ENCODE data around the gene SCN1B. TPM values are rescaled to one million over a fixed set of nuclear protein-coding genes. Genes with fewer than 3 reads are reported as not detected.
"Not testable (repeated sequence)": the region's sequence is repeated elsewhere in the genome, so short reads cannot be mapped to it uniquely, and the experiment has no call there.

Gene SCN1B
- total RNA-seq, 2 donors from 2014 or later: 1.5 to 1.7 TPM

- ATAC-seq (no peak), DNase-seq (ENCODE audit: low spot score in 2 of 2) (no peak)
- no peaks in the 10 kb centered on the region for H3K9me3 Mint-ChIP-seq
- H3K27ac Mint-ChIP-seq: peak overlapping the region; percentile 87 to 89
- H3K36me3 Mint-ChIP-seq: peaks cover 20 to 51% of the 10 kb centered on the region in 2 donors
These were observed 19.1 kb upstream of the SCN1B start for GRCh38 chr19:35011091-35011689.

- H3K9me3 Mint-ChIP-seq: no peaks in the 10 kb centered on the region
- ATAC-seq (no peak), DNase-seq (ENCODE audit: low spot score in 2 of 2) (no peak)
- H3K27ac Mint-ChIP-seq: peak overlapping the region; percentile 87 to 89
- peaks cover 20 to 44% of the 10 kb centered on the region in 2 donors for H3K36me3 Mint-ChIP-seq
These were observed 18.3 kb upstream of the SCN1B start for GRCh38 chr19:35011737-35012682.

- peak; percentile 73 to 78 for ATAC-seq
- Mint-ChIP-seq H3K27ac (peak overlapping the region; percentile 87 to 94), H3K9me3 (no peaks in the 10 kb centered on the region), H3K36me3 (peaks cover 22 to 51% of the 10 kb centered on the region in 2 donors)
- DNase-seq (ENCODE audit: low spot score in 2 of 2): peak; percentile 78 to 85
These were observed 17.0 kb upstream of the SCN1B start for GRCh38 chr19:35013041-35013819.

GRCh38 chr19:35013820-35014754, 16.2 kb upstream of the SCN1B start:
- no peaks in the 10 kb centered on the region for H3K9me3 Mint-ChIP-seq
- H3K36me3 Mint-ChIP-seq: peaks cover 27 to 56% of the 10 kb centered on the region in 2 donors
- peak overlapping the region; percentile 87 to 94 for H3K27ac Mint-ChIP-seq
- DNase-seq (ENCODE audit: low spot score in 2 of 2) (no peak), ATAC-seq (peak in 1 of 2 donors; percentile 28)

GRCh38 chr19:35014774-35015173, 15.5 kb upstream of the SCN1B start:
- not testable (repeated sequence) for DNase-seq (ENCODE audit: low spot score in 2 of 2); H3K9me3 Mint-ChIP-seq; ATAC-seq
- Mint-ChIP-seq H3K36me3 (peaks cover 30 to 61% of the 10 kb centered on the region in 2 donors), H3K27ac (peak overlapping the region; percentile 79 to 87)

- Mint-ChIP-seq H3K9me3 (no peaks in the 10 kb centered on the region), H3K27ac (peak overlapping the region in 1 of 2 donors; percentile 57), H3K36me3 (peaks cover 33 to 60% of the 10 kb centered on the region in 2 donors)
These were observed 14.9 kb upstream of the SCN1B start for GRCh38 chr19:35015270-35015953.

GRCh38 chr19:35015954-35016351, 14.3 kb upstream of the SCN1B start:
- ATAC-seq: no peak
- H3K27ac Mint-ChIP-seq: peak overlapping the region in 1 of 2 donors; percentile 57
- DNase-seq (ENCODE audit: low spot score in 2 of 2): no peak
- H3K36me3 Mint-ChIP-seq: peaks cover 38 to 62% of the 10 kb centered on the region in 2 donors
- H3K9me3 Mint-ChIP-seq: no peaks in the 10 kb centered on the region

More at GRCh38 chr19:35015270-35015953, 14.9 kb upstream of the SCN1B start:
- DNase-seq (ENCODE audit: low spot score in 2 of 2): no peak
- no peak for ATAC-seq

- no peaks in the 10 kb centered on the region for H3K9me3 Mint-ChIP-seq
- H3K27ac Mint-ChIP-seq: peak overlapping the region in 1 of 2 donors; percentile 95
- peaks cover 36 to 61% of the 10 kb centered on the region in 2 donors for H3K36me3 Mint-ChIP-seq
These were observed 12.8 kb upstream of the SCN1B start for GRCh38 chr19:35017507-35017906.

GRCh38 chr19:35018379-35018778, 11.9 kb upstream of the SCN1B start:
- H3K36me3 Mint-ChIP-seq: peaks cover 32 to 52% of the 10 kb centered on the region in 2 donors
- no peaks in the 10 kb centered on the region for H3K9me3 Mint-ChIP-seq
- DNase-seq (ENCODE audit: low spot score in 2 of 2) (no peak), ATAC-seq (no peak)
- peak overlapping the region; percentile 68 to 90 for H3K27ac Mint-ChIP-seq

More at GRCh38 chr19:35017507-35017906, 12.8 kb upstream of the SCN1B start:
- DNase-seq (ENCODE audit: low spot score in 2 of 2): no peak
- no peak for ATAC-seq

GRCh38 chr19:35019144-35019543, 11.1 kb upstream of the SCN1B start:
- H3K9me3 Mint-ChIP-seq: no peaks in the 10 kb centered on the region
- H3K27ac Mint-ChIP-seq: peak overlapping the region in 1 of 2 donors; percentile 69
- peaks cover 28 to 44% of the 10 kb centered on the region in 2 donors for H3K36me3 Mint-ChIP-seq
- ATAC-seq (no peak), DNase-seq (ENCODE audit: low spot score in 2 of 2) (no peak)

- H3K9me3 Mint-ChIP-seq: no peaks in the 10 kb centered on the region
- peaks cover 23 to 33% of the 10 kb centered on the region in 2 donors for H3K36me3 Mint-ChIP-seq
- peak overlapping the region in 1 of 2 donors; percentile 69 for H3K27ac Mint-ChIP-seq
- ATAC-seq: no peak
- no peak for DNase-seq (ENCODE audit: low spot score in 2 of 2)
These were observed 9.3 kb upstream of the SCN1B start for GRCh38 chr19:35021016-35021415.

GRCh38 chr19:35021596-35021995, 8.7 kb upstream of the SCN1B start:
- peaks cover 23 to 32% of the 10 kb centered on the region in 2 donors for H3K36me3 Mint-ChIP-seq
- ATAC-seq (no peak), DNase-seq (ENCODE audit: low spot score in 2 of 2) (no peak)
- no peak overlapping the region for H3K27ac Mint-ChIP-seq
- H3K9me3 Mint-ChIP-seq: no peaks in the 10 kb centered on the region

- H3K36me3 Mint-ChIP-seq: peaks cover 23 to 30% of the 10 kb centered on the region in 2 donors
- H3K9me3 Mint-ChIP-seq: no peaks in the 10 kb centered on the region
- peak overlapping the region in 1 of 2 donors; percentile 81 for H3K27ac Mint-ChIP-seq
- no peak for DNase-seq (ENCODE audit: low spot score in 2 of 2)
- no peak for ATAC-seq
These were observed 7.8 kb upstream of the SCN1B start for GRCh38 chr19:35022460-35022859.

- H3K9me3 Mint-ChIP-seq: no peaks in the 10 kb centered on the region
- ATAC-seq (no peak), DNase-seq (ENCODE audit: low spot score in 2 of 2) (no peak)
- H3K36me3 Mint-ChIP-seq: peaks cover 20 to 21% of the 10 kb centered on the region in 2 donors
- no peak overlapping the region for H3K27ac Mint-ChIP-seq
These were observed 6.8 kb upstream of the SCN1B start for GRCh38 chr19:35023428-35023827.

- H3K27ac Mint-ChIP-seq: peak overlapping the region; percentile 40 to 52
- no peak for DNase-seq (ENCODE audit: low spot score in 2 of 2)
- no peaks in the 10 kb centered on the region for H3K9me3 Mint-ChIP-seq
These were observed 6.2 kb upstream of the SCN1B start for GRCh38 chr19:35024095-35024494.

More at GRCh38 chr19:35024095-35024494, 6.2 kb upstream of the SCN1B start:
- peaks cover 17 to 18% of the 10 kb centered on the region in 2 donors for H3K36me3 Mint-ChIP-seq
- ATAC-seq: no peak
